Coronary artery (tissue), 2 donors: ENCODE measurements around the gene ASIC2.

Source experiments
- DNase-seq: peaks from one replicate; pipeline ENCODE4 v3.0.0-alpha.2; 2017; ENCODE audit warnings: low spot score
- H3K27ac ChIP-seq, 2 donors: fragments of 200-600 bp; sonication (generic); one replicate each; pipeline ENCODE4 v1.5.1; 2016 to 2019
- H3K4me3 ChIP-seq: fragments of 200-600 bp; sonication (generic); 2 replicates; pipeline ENCODE4 v1.5.1; 2016; ENCODE audit warnings: mild to moderate bottlenecking, moderate library complexity
- TF ChIP-seq, protein P1 (sequence below): fragments of 200-600 bp; sonication (generic); IDR thresholded peaks from one replicate; pipeline ENCODE4 v1.5.1; 2019; ENCODE audit warnings: antibody characterized with exemption

The ASIC2 gene

DNA sequence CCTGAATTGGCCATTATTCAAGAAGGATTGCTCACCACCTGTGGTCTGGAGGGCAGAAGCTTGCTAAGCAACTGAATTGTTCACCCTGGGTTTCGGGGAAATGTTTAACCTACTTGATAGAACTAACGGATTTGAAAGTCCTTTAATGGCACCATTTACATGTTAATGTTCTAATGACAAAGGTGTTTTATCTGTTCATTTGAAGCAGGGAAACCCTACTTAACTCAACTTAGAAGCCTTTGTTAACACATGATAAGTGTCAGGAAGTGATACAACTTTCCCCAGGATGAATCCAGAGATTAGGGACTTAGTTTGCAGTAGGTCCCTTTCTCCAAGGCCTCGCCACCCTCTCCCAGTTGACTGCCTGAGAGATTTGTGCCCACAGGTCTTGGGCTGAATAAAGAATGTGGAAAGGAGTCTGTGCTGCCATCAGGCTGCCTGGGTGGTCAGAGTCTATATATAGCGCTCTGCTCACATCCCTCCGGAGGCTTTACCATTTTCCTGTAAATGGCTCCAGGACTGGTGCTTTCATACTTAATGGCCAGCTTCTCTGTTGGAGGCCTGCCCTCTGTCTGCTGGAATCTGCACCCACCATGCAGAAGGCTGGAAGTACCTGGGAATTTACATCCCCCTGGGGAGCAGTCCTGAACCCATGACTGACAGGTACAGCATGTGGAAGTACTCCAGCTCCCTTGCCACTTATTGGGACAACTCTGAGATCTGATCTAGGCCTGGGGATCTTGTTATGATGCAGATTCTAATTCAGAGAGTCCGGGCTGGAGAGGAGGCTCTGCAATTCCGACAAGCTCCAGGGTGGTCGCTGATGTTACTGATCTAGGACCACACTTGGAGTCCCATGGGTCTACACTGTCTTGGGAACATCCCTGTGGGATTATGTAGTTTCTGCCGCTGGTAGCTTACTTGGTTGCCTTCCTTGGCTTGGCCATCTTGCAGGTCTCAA, 99.9 kb downstream of the ASIC2 start:
- TF ChIP-seq, protein P1, sequence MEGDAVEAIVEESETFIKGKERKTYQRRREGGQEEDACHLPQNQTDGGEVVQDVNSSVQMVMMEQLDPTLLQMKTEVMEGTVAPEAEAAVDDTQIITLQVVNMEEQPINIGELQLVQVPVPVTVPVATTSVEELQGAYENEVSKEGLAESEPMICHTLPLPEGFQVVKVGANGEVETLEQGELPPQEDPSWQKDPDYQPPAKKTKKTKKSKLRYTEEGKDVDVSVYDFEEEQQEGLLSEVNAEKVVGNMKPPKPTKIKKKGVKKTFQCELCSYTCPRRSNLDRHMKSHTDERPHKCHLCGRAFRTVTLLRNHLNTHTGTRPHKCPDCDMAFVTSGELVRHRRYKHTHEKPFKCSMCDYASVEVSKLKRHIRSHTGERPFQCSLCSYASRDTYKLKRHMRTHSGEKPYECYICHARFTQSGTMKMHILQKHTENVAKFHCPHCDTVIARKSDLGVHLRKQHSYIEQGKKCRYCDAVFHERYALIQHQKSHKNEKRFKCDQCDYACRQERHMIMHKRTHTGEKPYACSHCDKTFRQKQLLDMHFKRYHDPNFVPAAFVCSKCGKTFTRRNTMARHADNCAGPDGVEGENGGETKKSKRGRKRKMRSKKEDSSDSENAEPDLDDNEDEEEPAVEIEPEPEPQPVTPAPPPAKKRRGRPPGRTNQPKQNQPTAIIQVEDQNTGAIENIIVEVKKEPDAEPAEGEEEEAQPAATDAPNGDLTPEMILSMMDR: no peak
- no peak overlapping the region for H3K4me3 ChIP-seq
- no peak overlapping the region for H3K27ac ChIP-seq
- DNase-seq: no peak

DNA sequence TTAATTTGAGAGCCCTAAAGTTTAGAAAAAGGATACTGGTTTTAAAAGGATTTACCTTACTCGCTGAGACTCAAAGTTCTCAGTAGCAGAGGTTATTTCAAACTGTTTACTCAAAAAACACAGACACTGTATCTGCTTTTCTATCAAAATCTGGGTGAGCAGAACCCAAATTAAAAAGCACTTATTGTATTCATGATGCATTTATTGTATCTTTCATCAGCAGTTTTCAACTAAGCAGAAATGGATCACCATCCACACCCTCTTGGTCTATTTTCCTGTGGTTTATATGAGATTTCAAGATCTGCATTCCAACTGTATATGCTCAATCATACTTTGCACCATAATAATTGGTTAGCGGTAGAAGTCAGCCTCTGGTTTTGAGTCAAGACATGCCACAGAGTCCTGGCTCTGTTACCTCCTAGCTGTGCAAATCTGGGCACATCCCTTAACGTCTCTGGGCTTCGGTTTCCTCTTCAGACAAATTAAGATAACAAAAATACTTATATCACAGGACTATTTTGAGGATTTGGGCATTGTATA, 109.5 kb downstream of the ASIC2 start:
- Histone ChIP-seq H3K4me3 (no peak overlapping the region), H3K27ac (no peak overlapping the region)
- DNase-seq: no peak
- TF ChIP-seq, protein P1: no peak

DNA sequence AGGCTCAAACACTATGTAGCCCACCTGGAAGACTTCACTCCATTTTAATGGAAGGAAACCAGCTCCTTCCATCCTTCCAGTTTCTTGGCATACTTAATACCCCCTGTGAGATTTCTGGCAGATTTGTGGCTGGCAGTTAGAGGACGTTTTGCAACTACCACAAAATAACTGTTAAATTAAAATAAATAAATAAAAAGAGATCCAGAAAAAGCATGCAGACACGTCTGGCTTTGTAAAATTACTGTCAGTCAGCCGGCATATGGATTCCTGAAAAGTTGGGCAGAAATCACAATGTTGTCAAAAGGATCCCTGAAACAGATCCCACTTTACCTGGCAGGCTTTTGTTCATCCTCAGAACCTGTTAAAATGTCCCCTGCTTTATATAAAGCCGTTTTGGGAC, 113.9 kb downstream of the ASIC2 start:
- TF ChIP-seq, protein P1: no peak
- DNase-seq: no peak
- Histone ChIP-seq H3K27ac (no peak overlapping the region), H3K4me3 (no peak overlapping the region)

DNA sequence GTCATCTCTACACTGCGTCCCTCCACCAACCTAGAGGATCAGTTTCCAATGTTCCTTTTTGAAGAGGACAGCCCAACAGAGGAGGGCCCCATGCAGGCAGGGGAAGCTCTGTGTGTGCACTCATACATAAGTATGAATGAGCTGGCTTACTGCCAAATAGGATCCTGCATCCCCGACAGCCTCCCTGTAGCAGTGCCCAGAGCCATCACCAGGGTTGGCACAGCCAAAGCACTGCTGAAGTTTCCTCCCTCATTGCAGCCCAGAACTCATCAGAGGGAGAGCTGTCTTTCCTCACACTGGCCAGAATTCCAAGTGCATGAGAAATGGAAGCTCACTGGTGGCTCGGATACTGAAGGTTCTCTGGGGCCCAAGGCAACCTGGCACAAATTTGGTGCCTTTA, 114.4 kb downstream of the ASIC2 start:
- TF ChIP-seq, protein P1: no peak
- no peak overlapping the region for H3K27ac ChIP-seq
- DNase-seq: no peak
- no peak overlapping the region for H3K4me3 ChIP-seq

DNA sequence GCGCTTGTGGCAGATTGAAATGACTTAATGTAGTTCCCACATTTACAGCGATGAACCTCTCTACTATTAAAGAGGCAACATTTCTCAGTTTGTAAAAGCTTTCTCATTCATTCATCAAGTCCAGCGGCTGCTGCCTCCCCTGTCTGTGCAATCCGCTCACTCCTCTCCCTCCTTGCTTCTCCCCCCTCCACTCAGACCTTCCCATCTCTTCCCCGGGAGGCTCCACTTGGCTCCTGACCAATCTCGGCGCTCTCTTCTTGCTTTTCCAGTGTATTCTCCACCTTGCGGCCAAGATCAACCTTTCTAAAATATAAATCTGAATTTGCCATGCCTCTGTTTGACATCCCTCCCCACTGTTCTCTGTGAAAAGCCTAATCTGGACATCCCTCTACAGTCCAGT, 117.5 kb downstream of the ASIC2 start:
- Histone ChIP-seq H3K4me3 (no peak overlapping the region), H3K27ac (no peak overlapping the region)
- TF ChIP-seq, protein P1: no peak
- no peak for DNase-seq

DNA sequence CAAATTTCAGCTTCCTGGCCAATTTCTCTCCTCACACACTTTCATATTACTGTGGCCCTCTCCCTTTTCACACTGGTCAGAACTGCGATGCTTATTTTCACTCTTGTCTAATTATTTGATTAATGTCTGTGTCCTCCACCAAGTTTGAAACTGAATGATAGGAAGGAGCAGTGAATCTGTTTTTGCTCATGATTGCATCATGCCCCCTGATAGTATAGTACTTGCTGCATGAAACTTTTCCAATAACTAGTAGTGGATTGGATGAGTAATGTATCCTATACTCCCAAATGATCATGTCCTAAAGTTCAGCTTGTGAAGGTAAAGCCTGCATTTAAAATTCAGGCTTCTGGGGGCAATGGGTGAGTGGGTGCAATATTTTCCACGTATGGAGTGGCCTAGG, 121.2 kb downstream of the ASIC2 start:
- TF ChIP-seq, protein P1: no peak
- no peak for DNase-seq
- Histone ChIP-seq H3K27ac (no peak overlapping the region), H3K4me3 (no peak overlapping the region)
